ENCODE results near the gene MSS51. TPM values are rescaled to one million over a fixed set of nuclear protein-coding genes. Genes with fewer than 3 reads are reported as not detected.

The MSS51 gene
- total RNA-seq, 4 donors from 2014 or later = 0.88 to 2.5 (median 2.1) TPM

GRCh38 chr10:73467206-73467605, 33.8 kb upstream of the MSS51 start:
- TF ChIP-seq CTCF (IDR thresholded peaks at IDR 0.05) (no peak), POLR2A (IDR thresholded peaks at IDR 0.05) (no peak)
- peaks cover 0 to 97% (median 31%) of the 10 kb centered on the region in 3 donors for H3K36me3 ChIP-seq
- intact Hi-C loops (cut with DNase I) = no loop called here
- no peaks in the 10 kb centered on the region for H3K9me3 ChIP-seq
- 73 to 83% methylated on average over 2 of the region's 2 CpGs for WGBS, 2 donors
- H3K27ac ChIP-seq = no peak overlapping the region
- H3K4me3 ChIP-seq = no peak overlapping the region
- no peaks in the 10 kb centered on the region for H3K27me3 ChIP-seq
- no peak for DNase-seq
- no peaks in the 10 kb centered on the region for H3K4me1 ChIP-seq

DNA sequence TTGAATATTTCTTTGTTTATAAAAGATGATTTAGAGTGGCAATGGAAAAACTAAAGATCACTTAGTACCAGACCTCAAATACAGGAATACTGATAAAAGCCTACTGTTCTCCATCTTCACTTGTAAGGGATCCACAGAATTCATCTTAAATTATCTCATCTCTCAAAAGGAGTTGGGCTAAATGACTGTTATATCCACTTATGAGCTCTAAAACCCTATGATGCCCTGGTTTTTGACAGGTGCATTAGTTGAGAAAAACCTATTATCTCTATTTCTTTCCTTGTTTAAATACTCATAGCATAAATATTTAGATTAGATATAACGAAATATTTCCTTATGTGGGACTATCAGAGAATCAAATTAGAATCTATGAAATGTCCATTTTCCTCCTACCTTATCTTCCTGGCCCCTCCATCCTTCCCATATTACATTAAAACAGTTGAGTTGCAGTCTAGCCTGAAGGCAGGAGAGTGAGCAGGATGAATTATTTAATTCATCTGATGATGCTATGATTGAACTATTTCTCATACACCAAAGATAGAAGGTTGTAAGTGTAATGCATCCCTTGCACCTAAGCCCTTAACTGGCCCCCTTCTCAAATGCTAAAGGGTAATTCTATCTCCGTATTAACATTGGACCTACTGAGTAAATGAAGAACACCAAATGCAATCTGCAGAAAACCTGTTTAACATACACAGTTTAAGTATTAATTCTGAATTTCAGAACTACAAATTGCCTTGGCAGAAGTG, 32.8 kb upstream of the MSS51 start:
- Histone ChIP-seq H3K36me3 (peaks cover 0 to 93% (median 25%) of the 10 kb centered on the region in 3 donors), H3K27me3 (no peaks in the 10 kb centered on the region), H3K4me3 (no peak overlapping the region), H3K4me1 (no peaks in the 10 kb centered on the region), H3K27ac (no peak overlapping the region), H3K9me3 (no peaks in the 10 kb centered on the region)
- intact Hi-C loops (cut with DNase I) = no loop called here
- WGBS, 2 donors = 73 to 88% methylated on average over 2 of the region's 2 CpGs
- DNase-seq = no peak
- no peak for TF ChIP-seq POLR2A (IDR thresholded peaks at IDR 0.05)
- TF ChIP-seq CTCF (IDR thresholded peaks at IDR 0.05) = no peak

DNA sequence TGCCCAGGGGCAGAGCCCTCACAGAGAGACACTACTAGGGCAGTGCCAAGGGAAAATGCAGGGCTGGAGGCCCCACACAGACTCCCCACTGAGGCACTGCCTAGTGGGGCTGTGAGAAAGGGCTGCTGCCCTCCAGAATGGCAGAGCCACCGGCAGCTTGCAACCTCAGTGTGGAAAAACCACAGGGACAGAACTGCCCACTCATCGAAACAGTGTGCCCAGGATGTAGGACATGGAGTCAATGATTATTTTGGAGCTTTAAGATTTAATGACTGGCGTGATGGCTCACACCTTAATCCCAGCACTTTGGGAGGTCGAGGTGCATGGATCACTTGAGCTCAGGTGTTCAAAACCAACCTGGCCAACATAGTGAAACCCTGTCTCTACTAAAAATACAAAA, 27.5 kb upstream of the MSS51 start:
- TF ChIP-seq CTCF (IDR thresholded peaks at IDR 0.05) (no peak), POLR2A (IDR thresholded peaks at IDR 0.05) (no peak)
- Histone ChIP-seq H3K4me1 (no peaks in the 10 kb centered on the region), H3K36me3 (peaks cover 0 to 75% (median 2%) of the 10 kb centered on the region in 3 donors), H3K4me3 (no peak overlapping the region), H3K9me3 (no peaks in the 10 kb centered on the region), H3K27ac (no peak overlapping the region), H3K27me3 (no peaks in the 10 kb centered on the region)
- DNase-seq = no peak
- 95 to 100% methylated on average over 4 of the region's 4 CpGs for WGBS, 2 donors
- intact Hi-C loops (cut with DNase I) = no loop called here

DNA sequence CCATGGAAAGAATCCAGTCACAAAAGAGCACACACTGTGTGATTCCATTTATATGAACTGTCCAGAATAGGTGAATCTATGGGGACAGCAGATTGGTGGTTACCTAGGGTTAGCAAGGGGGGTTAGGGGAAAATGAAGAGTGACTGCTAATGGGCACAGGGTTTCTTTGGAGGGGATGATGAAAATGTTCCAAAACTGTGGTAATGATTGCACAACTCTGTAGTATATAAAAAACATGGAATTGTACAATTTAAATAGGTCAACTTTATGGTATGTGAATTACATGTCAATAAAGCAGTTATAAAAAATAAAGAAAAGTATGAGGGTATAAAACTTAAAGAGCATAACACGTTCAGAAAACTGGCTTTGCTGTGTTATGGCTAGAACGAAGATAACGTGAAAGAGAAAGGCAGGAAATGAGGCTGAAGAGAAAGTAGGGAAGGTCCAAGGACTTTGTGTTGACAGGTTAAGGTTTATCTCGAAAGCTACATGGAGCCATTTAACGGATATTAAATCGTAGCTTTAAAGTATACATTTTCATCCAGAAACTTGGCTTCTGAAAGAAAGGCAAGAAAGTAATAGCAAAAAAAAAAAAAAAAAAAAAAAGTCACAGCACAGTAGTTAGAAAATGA, 26.4 kb upstream of the MSS51 start:
- 88 to 90% methylated on average over 6 of the region's 6 CpGs for WGBS, 2 donors
- Histone ChIP-seq H3K4me1 (no peaks in the 10 kb centered on the region), H3K27ac (no peak overlapping the region), H3K4me3 (no peak overlapping the region), H3K9me3 (no peaks in the 10 kb centered on the region), H3K27me3 (no peaks in the 10 kb centered on the region), H3K36me3 (peaks cover 0 to 64% (median 0%) of the 10 kb centered on the region in 3 donors)
- DNase-seq = no peak
- TF ChIP-seq CTCF (IDR thresholded peaks at IDR 0.05) = no peak
- no peak for TF ChIP-seq POLR2A (IDR thresholded peaks at IDR 0.05)
- intact Hi-C loops (cut with DNase I) = no loop called here

GRCh38 chr10:73456187-73456890, 23.0 kb upstream of the MSS51 start:
- Histone ChIP-seq H3K27me3 (no peaks in the 10 kb centered on the region), H3K27ac (no peak overlapping the region), H3K9me3 (no peaks in the 10 kb centered on the region), H3K36me3 (peaks cover 0 to 61% (median 0%) of the 10 kb centered on the region in 3 donors), H3K4me3 (no peak overlapping the region), H3K4me1 (no peaks in the 10 kb centered on the region)
- 86 to 91% methylated on average over 2 of the region's 2 CpGs for WGBS, 2 donors
- DNase-seq = no peak
- no peak for TF ChIP-seq CTCF (IDR thresholded peaks at IDR 0.05)
- TF ChIP-seq POLR2A (IDR thresholded peaks at IDR 0.05) = no peak
- intact Hi-C loops (cut with DNase I) = no loop called here

Measured in esophagus squamous epithelium (tissue), 5 donors.